ENCODE data around the gene BMPER. TPM values are rescaled to one million over a fixed set of nuclear protein-coding genes. Genes with fewer than 3 reads are reported as not detected.

BMPER gene
- total and polyA plus RNA-seq, 2 of the 8 experiments (the other 6 are each of a cell fraction or from before 2014, with no cell fraction given) = 0.33 to 0.69 TPM

GRCh38 chr7:33880787-33881186 is 24.6 kb upstream of the BMPER start:
- Histone ChIP-seq H2AK5ac (ENCODE audit: low read depth, low read length) (no peak overlapping the region), H4K5ac (ENCODE audit: insufficient read length, low read depth, low read length) (no peak overlapping the region), H3K79me2 (ENCODE audit: control insufficient read depth in 1 of 2, insufficient read depth in 2 of 2, low read length in 2 of 2) (no peaks in the 10 kb centered on the region), H3K4me2 (ENCODE audit: insufficient read depth in 1 of 2, low read depth in 2 of 2, low read length in 2 of 2) (no peak overlapping the region), H3K27me3 (replicated peaks in 1 of 4; ENCODE audit: control insufficient read depth in 3 of 4, extremely low read depth in 1 of 4, insufficient read depth in 3 of 4, low read length in 3 of 4) (no peaks in the 10 kb centered on the region), H4K20me1 (replicated peaks in 1 of 2; ENCODE audit: control insufficient read depth in 1 of 2, insufficient read depth in 2 of 2, low read length in 2 of 2) (no peaks in the 10 kb centered on the region), H2BK120ac (replicated peaks; ENCODE audit: low read depth, low read length) (no peak overlapping the region), H3K9me3 (ENCODE audit: insufficient read depth in 2 of 2, low read depth in 1 of 2, low read length in 1 of 2) (peaks cover 0 to 8% of the 10 kb centered on the region in 2 experiments; a peak in 2 of 4 replicates), H2BK12ac (ENCODE audit: low read depth, low read length) (no peak overlapping the region), H2AFZ (ENCODE audit: low read length) (no peak overlapping the region), H3K4ac (replicated peaks; ENCODE audit: insufficient read length, low read depth, low read length) (no peak overlapping the region), H3K14ac (ENCODE audit: insufficient read length) (no peak overlapping the region), H3K9ac (replicated peaks in 1 of 4; ENCODE audit: extremely low read depth in 1 of 4, low read depth in 3 of 4, low read length in 3 of 4) (no peak overlapping the region), H4K91ac (replicated peaks; ENCODE audit: insufficient read length, low read length) (no peak overlapping the region), H2BK15ac (ENCODE audit: low read length) (no peak overlapping the region), H3K4me1 (replicated peaks in 1 of 4; ENCODE audit: control insufficient read depth in 3 of 4, insufficient read depth in 4 of 4, low read length in 3 of 4) (no peaks in the 10 kb centered on the region), H3K36me3 (ENCODE audit: control insufficient read depth in 2 of 4, insufficient read depth in 4 of 4, low read length in 3 of 4) (no peaks in the 10 kb centered on the region), H3K23me2 (ENCODE audit: low read depth, low read length) (no peaks in the 10 kb centered on the region), H2BK20ac (ENCODE audit: low read length) (no peak overlapping the region), H3K23ac (ENCODE audit: insufficient read length) (no peak overlapping the region), H3K18ac (ENCODE audit: extremely low read depth, low read length) (no peak overlapping the region), H4K8ac (ENCODE audit: extremely low read depth, insufficient read depth, low read length) (no peak overlapping the region), H2BK5ac (ENCODE audit: low read depth, low read length) (no peak overlapping the region), H3K27ac (ENCODE audit: low read depth, low read length) (no peak overlapping the region), H3K4me3 (ENCODE audit: extremely low read depth in 1 of 4, insufficient read depth in 2 of 4, low read depth in 3 of 4, low read length in 4 of 4) (no peak overlapping the region), H3K56ac (replicated peaks; ENCODE audit: insufficient read length, low read depth, low read length) (no peak overlapping the region), H3K79me1 (ENCODE audit: low read depth, low read length) (no peaks in the 10 kb centered on the region)
- FAIRE-seq (no peak), DNase-seq (ENCODE audit: low read depth in 1 of 2, low spot score in 2 of 2) (no peak)
- TF ChIP-seq TBP (IDR thresholded peaks at IDR 0.05; ENCODE audit: low read depth, low read length) (no peak), SUZ12 (IDR thresholded peaks at IDR 0.05; ENCODE audit: low read length) (no peak)
- ChIA-PET CTCF (ENCODE audit: partially characterized antibody) (interaction anchor here (1.3 to 3.6 kb wide), 3 partner anchors 10 to 44 kb away, joined by 4 to 20 read pairs (median 5); no protein-coding TSS in a partner anchor), POLR2A (ENCODE audit: partially characterized antibody) (no interaction called here)

All from H1 (cell line).